Measurements from ENCODE around the gene PPP2R5C. TPM values are rescaled to one million over a fixed set of nuclear protein-coding genes. Genes with fewer than 3 reads are reported as not detected.
A peak's percentile ranks its signal among the peaks of the same experiment; 100 is the strongest.

Gene PPP2R5C
- total RNA-seq, 1 experiment from 2014 or later, result 89.9 TPM

GRCh38 chr14:101965770-101966722 is 204.5 kb downstream of the PPP2R5C start:
- CTCF ChIA-PET, result interaction anchor here (0.5 to 1.3 kb wide), 3 partner anchors 17 to 349 kb away, joined by 3 to 6 read pairs (median 6); no protein-coding TSS in a partner anchor
- Mint-ChIP-seq H3K4me1 (peaks cover 23% of the 10 kb centered on the region), H3K4me3 (peak overlapping the region; percentile 89), H3K27ac (peak overlapping the region; percentile 92), H3K36me3 (peaks cover 12% of the 10 kb centered on the region), H3K27me3 (ENCODE audit: low read depth) (peaks cover 29% of the 10 kb centered on the region), H3K9me3 (no peaks in the 10 kb centered on the region)
- DNase-seq (ENCODE audit: low spot score) (no peak), ATAC-seq (no peak)
- no peak for TF ChIP-seq TEAD4 (CRISPR knock-in tag; IDR thresholded peaks at IDR 0.05)
- no peak for TF ChIP-seq ATF1 (CRISPR knock-in tag; IDR thresholded peaks at IDR 0.05)
- TF ChIP-seq ZNF232 (CRISPR knock-in tag; IDR thresholded peaks at IDR 0.05), result no peak
- TF ChIP-seq NFYB (CRISPR knock-in tag; conservative IDR thresholded peaks at IDR 0.05; ENCODE audit: low read depth), result no peak
- TF ChIP-seq KAT7 (CRISPR knock-in tag; IDR thresholded peaks at IDR 0.05; ENCODE audit: borderline replicate concordance), result no peak
- no peak for TF ChIP-seq E2F5 (CRISPR knock-in tag; IDR thresholded peaks at IDR 0.05)
- no peak for TF ChIP-seq AR (CRISPR knock-in tag; IDR thresholded peaks at IDR 0.05)
- no peak for TF ChIP-seq HMGXB4 (CRISPR knock-in tag; IDR thresholded peaks at IDR 0.05)
- TF ChIP-seq JAZF1 (CRISPR knock-in tag; IDR thresholded peaks at IDR 0.05), result no peak
- TF ChIP-seq ARID4B (CRISPR knock-in tag; IDR thresholded peaks at IDR 0.05; ENCODE audit: borderline replicate concordance), result no peak
- no peak for TF ChIP-seq NR1H2 (CRISPR knock-in tag; IDR thresholded peaks at IDR 0.05)
- no peak for TF ChIP-seq MYBL2 (CRISPR knock-in tag; IDR thresholded peaks at IDR 0.05)
- POLR2A ChIA-PET, result interaction anchor here (1.4 kb wide), 1 partner anchor 122 kb away, joined by 9 read pairs; no protein-coding TSS in a partner anchor

GRCh38 chr14:101966742-101967141 is 205.2 kb downstream of the PPP2R5C start:
- no peak overlapping the region for H3K27ac Mint-ChIP-seq
- POLR2A ChIA-PET, result no interaction called here
- TF ChIP-seq ZBTB21 (CRISPR knock-in tag; IDR thresholded peaks at IDR 0.05; ENCODE audit: borderline replicate concordance), result no peak
- TF ChIP-seq SOX15 (CRISPR knock-in tag; IDR thresholded peaks at IDR 0.05), result no peak
- TF ChIP-seq NFYB (CRISPR knock-in tag; conservative IDR thresholded peaks at IDR 0.05; ENCODE audit: low read depth), result no peak
- no peak for TF ChIP-seq FOXP1 (CRISPR knock-in tag; IDR thresholded peaks at IDR 0.05; ENCODE audit: borderline replicate concordance)
- TF ChIP-seq ATF6 (CRISPR knock-in tag; IDR thresholded peaks at IDR 0.05), result no peak
- no peak for TF ChIP-seq TEAD4 (CRISPR knock-in tag; IDR thresholded peaks at IDR 0.05)
- TF ChIP-seq TP53 (CRISPR knock-in tag; IDR thresholded peaks at IDR 0.05), result no peak
- TF ChIP-seq PRDM15 (CRISPR knock-in tag; IDR thresholded peaks at IDR 0.05), result no peak

More at GRCh38 chr14:101966742-101967141, 205.2 kb downstream of the PPP2R5C start:
- ATAC-seq (no peak), DNase-seq (ENCODE audit: low spot score) (no peak)
- Mint-ChIP-seq H3K36me3 (peaks cover 12% of the 10 kb centered on the region), H3K27me3 (ENCODE audit: low read depth) (peaks cover 22% of the 10 kb centered on the region), H3K9me3 (no peaks in the 10 kb centered on the region), H3K4me1 (peaks cover 18% of the 10 kb centered on the region), H3K4me3 (peak overlapping the region; percentile 48)
- CTCF ChIA-PET, result no interaction called here

Data from WTC11 (cell line).